ENCODE data around the gene MOGAT1.
"Not testable (repeated sequence)": the region's sequence is repeated elsewhere in the genome, so short reads cannot be mapped to it uniquely, and the experiment has no call there.

MOGAT1 gene

DNA sequence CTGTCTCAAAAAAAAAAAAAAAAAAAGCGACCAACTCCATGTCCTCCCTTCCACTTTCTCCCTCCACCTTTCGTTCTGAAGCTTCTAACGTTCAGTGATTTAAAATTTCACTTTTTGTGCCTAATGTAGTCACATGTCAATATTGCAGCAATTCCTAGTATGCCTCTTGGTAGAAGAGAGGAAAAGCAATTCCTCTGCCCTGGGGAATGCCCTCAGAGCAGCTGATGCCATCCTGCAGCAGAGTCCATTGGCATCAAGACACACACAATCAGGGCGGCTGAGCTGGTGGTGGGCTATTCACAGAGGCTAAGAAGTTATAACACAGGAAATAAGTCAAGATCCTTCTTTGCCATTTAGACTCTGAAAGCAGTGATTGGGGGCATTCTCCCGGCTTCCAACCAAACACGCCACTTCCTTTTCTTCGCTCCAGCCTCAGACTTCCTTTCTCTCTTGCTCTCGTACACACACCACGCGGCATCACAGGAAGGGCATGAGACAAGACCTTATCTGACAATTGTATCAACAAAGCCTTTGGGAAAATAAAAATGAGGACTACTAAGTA lies 71.9 kb downstream of the MOGAT1 start:
- no peak for DNase-seq (ENCODE audit: low read depth)

DNA sequence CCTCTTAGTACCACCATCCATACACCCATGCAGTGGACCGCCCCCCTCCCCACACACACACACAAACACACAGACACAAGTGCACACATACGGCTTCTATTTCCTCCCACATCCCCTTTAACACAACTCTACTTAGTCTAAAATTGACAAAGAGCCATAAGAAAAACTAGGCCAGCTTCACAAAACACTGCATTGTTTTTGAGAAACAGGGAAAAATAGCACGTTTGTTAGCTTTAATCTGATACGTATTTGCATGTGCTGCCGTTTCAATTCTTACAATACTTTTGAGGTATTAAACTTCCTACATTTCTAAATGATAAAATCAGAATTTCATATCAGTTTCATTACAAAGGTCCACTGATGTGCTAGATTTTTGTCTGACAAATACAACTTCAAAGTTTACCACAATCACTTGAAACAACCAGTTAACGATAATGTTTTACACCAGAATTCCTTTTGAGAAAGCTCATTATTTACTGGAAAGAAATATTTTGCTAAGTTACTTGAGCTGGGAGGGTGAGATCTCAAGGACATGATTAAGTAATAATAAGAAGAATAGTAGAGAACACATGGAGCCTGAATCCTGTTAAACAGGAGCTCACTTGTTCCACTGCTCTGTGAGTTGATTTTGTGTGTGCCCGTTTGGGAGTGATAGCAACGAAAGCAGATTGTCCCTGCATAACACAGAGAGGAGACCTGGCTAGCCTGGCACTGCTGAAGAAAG lies 74.5 kb downstream of the MOGAT1 start:
- DNase-seq (ENCODE audit: low read depth) = peak; percentile 63

DNA sequence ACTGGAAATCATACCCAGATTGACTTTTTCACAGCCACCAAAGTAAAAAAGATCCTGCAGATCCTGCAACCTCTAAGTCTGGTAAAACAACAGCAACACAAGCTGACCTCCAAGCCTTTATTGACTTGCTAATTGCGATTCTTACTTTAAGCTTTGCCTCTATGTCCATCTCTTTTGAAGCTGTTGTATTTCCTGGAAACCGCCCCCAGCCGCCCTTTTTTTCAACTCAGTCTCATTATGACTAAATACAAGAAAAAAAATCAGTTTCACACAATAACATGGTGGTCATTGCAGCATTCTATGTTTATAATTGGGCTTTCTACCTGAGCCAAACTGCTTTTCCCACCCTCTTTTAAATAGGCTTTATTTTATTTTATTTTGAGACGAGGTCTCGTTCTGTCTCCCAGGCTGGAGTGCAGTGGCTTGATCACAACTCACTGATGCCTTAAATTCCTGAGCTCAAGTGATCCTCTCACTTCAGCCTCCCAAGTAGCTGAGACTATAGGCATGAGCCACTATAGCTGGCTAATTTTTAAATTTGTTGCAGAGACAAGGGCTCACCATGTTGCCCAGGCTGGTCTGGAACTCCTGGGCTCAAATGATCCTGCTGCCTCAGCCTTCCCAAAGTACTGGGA lies 76.2 kb downstream of the MOGAT1 start:
- no peak for DNase-seq (ENCODE audit: low read depth)

DNA sequence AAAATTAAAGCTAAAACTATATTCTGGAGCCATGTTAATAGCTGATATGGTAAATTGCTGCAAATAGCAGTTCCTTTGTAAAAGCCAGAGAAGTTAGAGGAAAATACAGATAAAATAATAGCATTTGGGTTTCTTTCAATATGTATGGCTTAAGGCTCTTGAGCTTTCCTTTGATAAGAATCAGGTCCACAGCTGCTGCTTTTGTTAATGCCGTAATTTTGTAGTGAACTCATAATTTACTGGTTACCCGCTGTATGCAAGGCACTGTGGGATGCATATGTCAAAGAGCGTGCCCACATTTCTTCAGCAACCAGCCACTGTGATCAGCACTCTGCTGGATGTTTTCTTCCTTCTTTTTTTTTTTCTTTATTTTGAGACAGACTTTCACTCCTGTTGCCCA lies 79.1 kb downstream of the MOGAT1 start:
- DNase-seq (ENCODE audit: low read depth) = no peak

DNA sequence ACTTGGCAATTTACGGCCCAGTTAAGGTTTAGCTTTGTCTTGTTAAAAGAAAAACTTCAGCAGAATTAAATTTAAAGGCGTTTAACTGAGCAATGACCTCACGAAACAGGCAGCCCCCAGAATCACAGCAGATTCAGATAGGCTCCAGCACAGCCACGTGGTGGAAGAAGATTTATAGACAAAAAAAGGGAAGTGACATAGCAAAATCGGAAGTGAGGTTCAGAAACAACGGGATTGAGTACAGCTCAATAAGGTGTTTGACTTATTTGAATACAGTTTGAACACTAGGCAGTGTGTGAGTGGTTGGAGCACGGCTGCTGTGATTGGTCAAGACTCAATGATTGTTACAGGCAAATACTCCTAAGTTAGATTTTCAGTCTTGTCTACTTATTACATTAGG lies 79.8 kb downstream of the MOGAT1 start:
- no peak for DNase-seq (ENCODE audit: low read depth)

DNA sequence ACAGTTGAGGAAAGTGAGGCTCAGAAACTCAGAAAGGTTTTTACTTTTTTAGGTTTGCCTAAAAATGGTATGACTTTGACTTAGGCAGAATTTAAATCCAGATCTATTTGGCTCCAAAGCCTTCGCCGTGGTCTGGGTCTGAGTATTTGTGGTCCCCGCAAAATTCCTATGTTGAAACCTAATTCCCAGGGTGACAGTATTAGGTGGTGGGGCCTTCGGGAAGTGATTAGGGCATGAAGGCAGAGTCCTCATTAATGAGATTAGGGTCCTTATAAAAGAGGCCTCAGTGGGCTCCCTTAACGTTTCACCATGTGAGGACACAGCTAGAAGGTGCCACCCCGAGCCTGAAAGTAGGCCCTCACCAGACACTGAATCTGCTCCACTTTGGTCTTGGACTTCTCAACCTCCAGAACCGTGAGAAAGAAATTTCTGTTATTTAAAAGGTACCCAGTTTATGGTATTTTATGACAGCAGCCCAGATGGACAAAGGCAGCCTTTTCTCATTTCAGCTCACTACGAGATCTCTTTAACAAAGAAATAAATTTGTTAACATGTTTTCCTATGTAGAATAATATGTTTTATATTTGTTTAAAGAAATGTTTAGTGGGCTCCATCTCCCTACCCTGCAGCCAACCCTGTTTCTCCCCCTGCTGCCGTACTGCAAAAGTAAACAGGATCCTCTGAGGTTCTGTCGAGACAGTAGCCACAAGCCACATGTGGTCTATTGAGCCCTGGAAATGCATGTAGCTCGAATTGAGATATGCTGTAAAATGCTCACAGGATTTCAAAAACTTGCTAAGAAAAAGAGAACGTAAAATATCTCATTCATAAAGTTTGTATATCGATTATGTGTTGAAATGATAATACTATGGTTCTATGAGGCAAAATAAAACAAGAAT lies 80.6 kb downstream of the MOGAT1 start:
- DNase-seq (ENCODE audit: low read depth) = no peak

DNA sequence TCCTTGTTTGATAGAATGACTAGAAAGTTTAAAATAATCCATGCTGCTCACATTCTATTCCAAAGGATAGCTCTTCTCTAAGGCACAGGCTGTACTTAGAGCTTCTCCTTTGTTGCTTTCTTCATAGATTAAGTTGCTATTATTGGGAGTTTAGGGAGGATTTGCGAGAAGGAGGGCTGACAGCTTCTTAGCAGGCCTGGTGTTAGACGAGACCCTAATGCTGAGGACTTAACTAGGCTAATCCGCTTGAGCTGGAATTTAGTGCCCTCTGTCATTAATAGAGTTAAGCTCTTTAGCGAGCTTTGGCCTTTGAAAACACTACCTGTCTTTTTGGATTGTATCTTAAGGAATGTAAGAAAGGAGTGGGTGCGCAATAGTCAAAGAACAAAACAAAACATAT lies 81.3 kb downstream of the MOGAT1 start:
- DNase-seq (ENCODE audit: low read depth) = no peak

DNA sequence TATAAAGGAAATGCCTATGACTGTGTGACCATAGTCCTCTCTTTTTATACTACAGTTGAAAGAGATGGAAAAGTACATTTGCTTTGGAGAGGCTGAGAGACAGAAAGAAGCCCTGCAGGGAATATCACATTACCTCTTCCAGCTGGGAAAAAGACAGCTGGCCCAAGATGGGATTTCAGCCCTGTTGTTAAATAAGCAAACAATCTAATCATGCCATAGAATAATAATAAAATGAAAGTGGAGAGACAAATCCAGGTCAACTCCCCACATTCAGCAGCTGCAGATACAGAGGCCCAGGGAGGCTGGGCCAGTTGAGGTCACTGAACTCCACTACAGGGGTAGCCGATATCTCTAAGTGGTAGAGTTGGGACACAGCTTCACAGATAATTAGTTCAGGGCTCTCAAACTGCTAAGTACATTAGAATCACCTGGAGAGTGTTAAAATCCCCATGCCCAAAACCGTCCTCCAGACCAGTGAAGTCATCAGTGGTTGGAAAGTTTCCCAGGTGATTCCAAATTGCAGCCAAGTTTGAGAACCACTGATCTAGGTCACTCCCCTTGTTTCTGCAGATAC lies 81.9 kb downstream of the MOGAT1 start:
- DNase-seq (ENCODE audit: low read depth) = no peak

DNA sequence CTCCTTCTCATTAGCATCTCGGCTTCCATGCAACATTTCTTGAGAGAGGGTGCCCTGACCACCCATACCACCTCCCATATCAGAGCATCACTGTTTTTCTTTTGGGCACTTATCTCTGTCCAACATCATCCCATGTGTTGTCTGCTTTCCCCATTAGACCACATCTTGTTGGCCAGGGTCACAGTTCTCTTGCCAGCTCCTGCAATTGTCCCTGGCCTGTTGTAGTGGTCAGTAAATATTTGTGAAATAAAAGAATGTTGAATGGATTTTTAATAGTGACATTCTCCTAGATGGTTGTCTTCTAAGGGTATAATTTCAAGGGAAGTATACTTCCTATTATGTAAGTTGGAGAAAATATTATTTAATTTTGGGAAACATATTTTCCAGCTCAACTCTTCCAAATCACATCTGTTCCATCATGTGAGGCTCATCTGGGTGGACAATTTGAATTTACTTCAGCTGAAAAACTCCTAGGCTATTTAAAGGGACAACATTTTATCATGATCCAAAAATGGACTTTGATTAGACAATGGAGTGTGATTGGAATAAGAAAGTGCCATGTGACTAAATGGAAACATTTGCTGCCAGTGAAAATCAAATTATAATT lies 83.0 kb downstream of the MOGAT1 start:
- no peak for DNase-seq (ENCODE audit: low read depth)

DNA sequence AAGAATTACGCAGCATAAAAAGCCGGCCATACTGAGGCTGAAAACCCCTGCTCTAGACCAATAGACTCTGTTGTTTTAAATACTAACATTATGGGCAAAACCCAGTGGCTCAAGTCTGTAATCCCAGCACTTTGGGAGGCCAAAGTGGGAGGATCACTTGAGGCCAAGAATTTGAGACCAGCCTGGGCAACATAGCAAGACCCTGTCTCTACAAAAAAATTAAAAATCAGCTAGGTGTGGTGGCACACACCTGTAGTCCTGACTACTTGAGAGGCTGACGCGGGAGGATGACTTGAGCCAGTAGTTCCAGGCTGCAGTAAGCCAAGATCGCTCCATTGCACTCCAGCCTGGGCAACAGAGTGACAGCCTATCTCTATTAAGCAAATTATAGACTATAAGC lies 84.1 kb downstream of the MOGAT1 start:
- not testable (repeated sequence) for DNase-seq (ENCODE audit: low read depth)

DNA sequence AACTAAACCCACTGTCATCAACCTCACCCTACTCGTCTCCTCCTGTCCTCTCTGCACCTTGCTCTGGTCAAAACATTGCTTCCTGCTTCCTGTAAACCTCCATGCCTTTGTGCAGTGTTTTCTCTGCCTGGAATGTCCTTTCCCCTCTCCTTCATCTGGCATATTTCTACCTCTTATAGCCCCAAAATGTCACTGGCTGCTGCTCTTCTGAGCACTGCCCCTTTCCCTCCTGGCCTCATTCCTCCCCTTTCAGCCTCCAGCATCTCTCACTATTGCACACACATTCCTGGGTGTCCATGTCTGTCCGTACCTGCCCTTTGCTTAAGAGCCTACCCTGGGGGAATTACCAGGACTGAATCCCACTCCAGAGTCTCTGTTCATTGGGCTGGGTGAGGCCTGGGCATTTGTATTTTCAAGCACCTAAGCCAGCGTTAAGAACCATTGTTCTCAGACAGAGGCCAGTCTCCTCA lies 84.9 kb downstream of the MOGAT1 start:
- DNase-seq (ENCODE audit: low read depth) = no peak

DNA sequence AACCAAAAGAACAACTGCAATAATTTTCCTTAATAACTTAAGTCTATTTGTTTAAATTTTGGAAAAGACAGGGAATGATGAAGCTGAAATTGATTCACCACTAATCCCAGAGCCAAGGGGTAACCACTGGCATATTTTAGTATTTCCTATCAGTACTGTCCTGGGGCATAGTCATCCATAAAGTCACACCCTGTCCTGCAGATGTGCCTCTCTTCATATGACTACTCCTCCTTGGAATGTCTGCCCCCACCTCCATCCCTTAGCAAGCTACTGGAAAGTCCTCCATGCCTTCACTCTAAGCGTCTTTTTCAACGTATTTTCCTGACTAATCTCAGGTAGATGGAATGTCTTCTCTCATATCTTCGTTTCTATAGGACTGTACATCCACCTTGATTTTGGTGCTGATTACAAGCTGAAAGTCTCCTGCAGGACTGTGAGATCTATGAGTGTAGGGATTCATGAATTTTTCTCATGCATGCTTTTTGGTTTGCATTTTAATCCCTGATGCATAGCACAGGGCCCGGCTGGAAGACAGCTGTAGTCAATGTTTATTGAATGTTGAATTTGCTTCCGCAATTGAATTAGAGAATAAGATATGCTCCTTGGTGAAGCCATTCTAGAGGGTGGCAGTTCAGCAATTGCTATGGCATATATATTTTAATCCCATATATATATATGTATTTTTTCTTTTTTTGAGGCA lies 85.6 kb downstream of the MOGAT1 start:
- peak; percentile 60 for DNase-seq (ENCODE audit: low read depth)
